T1000 (cell line): ENCODE measurements around the gene KDSR.
"Not testable (repeated sequence)": the region's sequence is repeated elsewhere in the genome, so short reads cannot be mapped to it uniquely, and the experiment has no call there.

Experiments used
- DNase-seq: peaks from one replicate; lab custom pipeline; 2025; ENCODE audit warnings: mixed read lengths; lab: John Stamatoyannopoulos, UW

KDSR gene

DNA sequence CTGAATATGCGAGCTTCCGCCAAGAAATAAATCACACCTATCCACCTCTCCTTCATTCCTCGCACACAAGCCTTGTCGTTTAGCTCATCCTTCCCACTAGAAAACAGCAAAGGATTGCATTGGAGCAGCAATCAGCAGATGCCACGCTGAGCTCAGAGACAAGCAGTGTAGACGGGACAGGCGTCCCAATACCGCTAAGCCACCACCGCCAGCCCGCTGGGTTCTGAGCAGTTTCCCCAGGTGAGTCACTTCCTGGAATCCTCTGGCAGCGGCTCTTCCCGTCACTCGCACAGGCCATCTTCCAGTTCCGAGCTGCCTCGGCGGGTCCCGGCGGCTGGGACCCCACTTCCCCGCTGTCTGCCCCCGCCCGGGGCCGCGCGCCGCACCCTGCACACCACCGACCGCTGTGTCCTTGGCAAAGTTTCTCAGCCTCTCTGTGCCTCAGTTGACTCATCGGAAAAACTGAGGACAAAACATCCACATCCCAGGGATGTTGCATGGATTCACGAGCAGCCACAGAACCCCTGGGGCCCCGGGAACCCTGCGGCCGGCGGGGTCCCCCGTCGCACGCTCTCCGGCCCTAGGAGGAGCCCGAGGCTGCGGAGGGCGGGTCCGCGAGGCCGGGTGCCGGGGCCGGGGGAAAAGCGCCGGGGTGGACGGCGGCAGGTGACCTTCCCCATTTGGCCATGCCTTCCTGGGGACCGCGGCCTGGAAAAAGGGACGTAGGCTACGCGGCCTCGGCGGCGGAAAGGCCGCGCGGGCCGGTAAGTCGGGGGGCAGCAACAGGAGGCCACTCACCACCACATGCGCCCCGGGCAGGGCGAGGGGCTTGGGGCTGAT is 573 bp downstream of the KDSR start:
- DNase-seq, result peak; percentile 11

DNA sequence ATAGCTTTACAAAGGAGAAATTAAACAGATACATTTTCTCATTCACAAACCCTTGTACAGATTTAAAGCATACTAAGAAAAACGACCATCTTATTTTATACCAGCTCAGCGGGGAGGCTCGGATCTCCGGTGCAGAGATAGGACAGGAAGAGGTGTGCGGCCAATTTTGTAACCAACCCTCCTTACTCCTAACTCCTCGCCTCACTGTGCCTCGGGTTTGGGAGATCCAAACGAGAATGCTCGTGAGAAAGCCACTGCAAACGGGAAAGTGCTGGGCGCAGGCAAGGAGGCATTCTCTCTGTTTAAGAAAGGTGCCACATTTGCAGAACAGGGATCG is 1.2 kb downstream of the KDSR start:
- no peak for DNase-seq

DNA sequence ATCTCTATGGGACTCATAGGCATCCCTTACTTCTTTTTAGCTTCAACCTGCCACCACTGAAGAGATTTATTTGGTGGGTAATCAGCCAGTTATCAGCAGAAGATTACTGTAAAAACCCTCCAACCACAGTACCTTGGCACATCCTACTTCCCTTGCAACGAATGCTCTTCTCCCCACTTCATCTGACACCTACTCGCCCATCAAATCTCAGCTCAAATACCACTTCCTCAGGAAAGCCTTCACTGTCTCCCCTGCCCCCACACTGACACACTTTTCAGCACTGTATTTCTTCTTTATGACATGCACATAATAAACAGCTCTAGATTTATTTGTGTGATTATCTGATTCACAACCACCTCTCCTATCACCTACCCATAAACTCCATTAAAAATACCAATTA is 3.1 kb downstream of the KDSR start:
- DNase-seq, result no peak

DNA sequence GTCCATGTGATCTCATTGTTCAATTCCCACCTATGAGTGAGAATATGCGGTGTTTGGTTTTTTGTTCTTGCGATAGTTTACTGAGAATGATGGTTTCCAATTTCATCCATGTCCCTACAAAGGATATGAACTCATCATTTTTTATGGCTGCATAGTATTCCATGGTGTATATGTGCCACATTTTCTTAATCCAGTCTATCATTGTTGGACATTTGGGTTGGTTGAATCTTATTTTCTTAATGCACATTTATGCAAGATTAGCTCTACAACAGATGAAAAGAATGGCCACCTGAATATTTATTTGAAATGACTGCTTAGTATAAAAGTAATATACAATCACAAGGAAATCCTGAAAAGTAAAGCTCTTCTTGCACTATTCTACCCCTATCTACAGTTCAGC is 3.6 kb downstream of the KDSR start:
- not testable (repeated sequence) for DNase-seq

DNA sequence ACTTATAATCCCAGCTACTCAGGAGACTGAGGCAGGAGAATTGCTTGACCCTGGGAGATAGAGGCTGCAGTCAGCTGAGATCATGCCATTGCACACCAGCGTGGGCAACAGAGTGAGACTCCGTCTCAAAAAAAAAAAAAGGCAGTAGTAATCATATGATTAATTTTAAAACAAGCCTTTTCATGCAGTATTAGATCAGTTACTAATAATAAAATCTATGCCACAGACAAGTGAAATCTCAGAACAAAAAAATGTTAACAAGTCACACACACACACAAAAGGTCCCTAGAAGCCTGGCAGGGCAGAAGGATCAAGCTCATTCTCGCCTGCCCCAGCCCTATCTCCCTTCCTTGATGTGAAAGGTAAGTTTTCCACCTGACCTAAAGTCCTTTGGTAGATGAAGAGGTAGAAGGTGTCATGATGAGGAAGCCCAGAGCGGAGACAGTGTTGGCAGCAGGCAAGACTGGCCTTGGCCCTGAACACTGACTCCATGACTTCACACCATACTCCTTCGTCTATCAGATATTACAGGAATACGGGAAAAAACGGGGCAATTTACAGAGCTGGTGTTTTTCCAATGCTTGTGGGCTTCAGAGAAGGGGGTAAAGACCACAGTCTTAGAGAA is 10.6 kb downstream of the KDSR start:
- no peak for DNase-seq

DNA sequence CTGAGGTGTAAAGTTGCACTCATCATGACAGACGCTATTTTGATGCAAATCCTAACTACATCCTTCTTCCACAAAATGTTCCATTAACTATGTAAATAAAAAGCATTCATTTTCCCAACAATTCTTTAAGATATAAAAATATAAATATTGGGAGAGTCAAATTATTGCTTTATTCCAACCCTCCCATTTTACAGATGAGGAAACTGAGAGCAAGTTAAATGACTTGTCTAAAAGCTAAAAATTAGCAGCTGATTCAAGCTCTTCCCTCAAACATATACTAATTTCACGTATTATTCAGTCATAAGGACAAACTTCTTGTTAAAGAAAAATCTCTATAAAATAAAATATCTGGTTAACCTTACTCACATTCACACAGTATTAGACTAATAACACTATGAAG is 16.8 kb downstream of the KDSR start:
- DNase-seq, result no peak

DNA sequence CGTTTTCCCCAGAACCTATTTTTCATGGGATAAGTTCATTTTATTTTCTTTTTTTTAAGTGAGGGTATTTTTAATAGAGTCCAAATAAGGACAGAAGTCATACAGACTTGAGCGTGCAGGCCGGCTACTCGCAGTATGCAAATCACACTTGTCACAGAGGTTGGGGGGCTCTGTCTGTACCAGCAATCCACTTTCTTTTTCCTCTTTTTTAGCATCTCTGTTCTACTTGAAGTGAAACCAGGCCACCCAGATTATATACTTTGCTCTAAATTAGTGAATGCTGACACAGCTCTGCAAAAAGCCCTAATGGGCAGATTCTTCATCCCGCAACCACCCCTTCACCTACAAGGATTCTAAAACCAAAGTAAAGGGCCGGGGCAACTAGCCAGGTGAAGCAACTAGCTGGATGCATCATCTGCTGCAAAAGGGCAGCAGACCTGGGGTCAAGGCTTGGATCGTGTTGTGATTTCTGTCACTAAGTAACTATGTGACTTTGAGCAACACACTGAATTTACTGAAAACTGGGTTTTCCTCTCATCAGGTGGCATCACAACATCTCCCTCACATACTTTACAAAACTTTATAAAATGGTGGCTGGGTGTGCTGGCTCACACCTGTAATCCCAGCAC is 18.4 kb downstream of the KDSR start:
- DNase-seq, result no peak

DNA sequence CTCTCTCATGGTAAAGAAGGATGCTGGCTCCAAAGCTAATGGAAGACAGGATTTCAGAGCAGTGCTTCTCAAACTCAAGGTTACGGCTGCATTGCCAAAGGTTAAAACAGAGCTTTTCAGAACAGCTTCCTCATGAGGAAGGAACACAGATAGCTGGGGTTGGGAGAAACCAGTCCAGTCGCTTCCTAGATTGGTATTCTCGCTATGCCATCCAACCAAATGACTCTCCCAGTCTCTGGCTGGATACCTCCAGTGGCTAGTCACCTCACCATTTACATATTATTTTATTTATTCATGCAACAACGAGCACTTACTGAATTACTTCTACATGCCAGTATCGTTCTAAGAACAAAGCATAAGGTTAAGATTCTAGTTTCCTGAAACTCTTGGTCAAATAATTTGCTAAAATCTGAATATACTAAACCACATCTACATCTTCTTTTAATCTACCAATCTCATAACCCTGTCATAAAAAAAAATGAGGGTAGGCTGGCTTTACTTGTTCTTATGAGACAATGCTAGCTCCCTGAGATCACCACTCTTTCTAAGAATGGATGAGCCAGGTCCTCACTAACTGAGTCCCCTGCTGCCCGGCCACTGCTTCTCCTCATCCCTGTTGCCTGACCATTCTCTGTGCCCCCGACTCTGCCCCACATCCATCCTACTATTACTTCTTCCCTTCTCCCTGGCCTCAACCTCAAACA is 20.4 kb downstream of the KDSR start:
- no peak for DNase-seq

DNA sequence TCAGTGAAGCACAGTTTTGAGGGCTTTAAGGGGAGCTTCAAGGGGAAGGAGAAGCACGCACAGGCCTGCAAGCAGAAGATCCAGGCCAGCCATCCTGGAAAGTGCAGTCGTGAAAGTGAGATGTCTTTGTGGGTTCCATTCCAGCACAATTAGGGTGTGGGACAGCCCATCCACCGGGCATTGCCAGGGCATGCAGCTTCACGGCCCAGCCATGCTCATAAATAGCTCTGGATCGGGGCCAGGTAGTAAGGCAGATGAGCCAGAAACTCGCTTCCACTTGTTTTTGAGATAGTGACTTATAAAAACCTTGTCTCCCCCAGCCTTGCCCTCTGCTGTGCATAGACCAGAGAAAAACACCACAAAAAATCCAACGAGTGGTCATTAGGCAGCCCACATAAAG is 21.0 kb downstream of the KDSR start:
- no peak for DNase-seq

DNA sequence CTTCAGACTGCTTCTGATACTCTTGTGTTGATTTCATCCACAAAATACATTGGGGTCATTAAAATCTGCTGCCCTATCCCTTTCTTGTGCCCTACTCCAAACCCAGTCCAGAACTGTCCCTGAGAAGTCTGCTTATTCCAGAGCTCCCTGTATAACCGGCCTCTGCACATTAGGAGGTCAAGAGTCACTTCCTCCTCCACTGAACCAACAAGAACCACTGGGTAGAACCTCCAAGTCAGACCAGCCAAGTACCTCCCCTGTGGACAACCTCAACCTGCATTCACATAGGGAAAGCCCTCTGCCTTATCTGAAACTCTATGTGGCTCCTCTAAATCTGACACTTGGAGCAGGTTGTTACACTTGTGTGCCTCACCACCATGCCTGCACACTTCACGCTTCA is 22.1 kb downstream of the KDSR start:
- no peak for DNase-seq

DNA sequence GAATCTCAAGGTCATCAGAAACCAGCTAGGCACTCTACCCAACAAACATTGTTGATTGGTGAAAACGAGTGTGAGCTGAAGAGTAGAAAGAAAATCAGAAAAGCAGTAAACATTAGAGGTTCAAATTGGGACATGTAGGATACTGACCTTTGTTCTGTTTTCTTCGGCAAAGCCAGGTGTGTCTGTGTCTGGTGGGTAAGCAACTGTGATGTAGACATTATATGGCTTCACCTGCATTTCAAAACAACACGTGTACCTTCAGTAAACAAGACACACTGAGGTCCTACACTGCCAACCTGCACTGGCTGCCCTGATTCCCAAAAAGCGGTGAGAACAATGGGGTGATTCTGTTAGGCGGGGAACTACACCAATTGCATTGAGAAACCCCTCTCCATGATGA is 22.7 kb downstream of the KDSR start:
- no peak for DNase-seq

DNA sequence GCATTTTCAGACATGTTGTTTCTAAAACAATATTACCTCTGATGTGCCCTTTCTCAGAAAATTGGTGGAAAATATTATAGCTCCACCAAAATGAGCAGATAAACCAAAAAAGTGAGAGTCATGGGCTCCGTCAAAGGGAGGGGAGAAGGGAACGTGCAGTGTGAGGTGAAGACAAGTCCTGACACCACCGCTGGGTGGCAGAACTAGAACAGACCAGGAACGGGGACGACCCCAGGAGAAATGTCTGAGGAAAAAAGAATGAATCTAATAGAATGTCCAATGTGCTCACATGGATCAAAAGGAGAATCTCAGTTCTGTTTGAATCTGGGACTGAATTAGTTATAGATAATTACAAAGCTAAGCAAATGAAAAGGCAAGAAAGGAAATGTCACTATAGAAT is 24.8 kb downstream of the KDSR start:
- no peak for DNase-seq

DNA sequence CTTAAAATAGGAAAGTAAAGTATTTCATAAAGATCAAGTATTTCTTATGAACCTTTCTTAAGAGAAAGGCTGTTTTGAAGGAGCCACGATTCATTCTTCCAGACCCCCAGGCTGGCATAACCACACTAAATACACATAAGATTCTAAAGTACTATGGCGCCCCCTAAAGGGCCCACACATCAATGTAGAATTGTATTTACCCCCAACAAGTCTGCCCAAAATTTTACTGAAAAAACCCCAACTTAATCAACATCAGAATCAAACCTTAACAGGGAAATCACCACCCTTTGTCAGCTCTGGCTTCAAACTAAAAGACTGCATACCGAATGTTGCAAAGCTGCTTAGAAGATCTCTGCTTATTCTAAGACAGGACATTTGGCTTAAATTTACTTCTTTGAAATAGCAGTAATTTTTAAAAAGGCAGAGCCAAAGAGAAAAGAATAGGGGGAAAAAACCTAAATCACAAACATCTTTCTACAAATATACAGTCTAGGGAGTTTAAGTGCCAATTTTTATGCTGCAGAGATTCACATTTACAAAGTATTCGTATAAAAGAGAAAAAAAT is 27.0 kb downstream of the KDSR start:
- no peak for DNase-seq

DNA sequence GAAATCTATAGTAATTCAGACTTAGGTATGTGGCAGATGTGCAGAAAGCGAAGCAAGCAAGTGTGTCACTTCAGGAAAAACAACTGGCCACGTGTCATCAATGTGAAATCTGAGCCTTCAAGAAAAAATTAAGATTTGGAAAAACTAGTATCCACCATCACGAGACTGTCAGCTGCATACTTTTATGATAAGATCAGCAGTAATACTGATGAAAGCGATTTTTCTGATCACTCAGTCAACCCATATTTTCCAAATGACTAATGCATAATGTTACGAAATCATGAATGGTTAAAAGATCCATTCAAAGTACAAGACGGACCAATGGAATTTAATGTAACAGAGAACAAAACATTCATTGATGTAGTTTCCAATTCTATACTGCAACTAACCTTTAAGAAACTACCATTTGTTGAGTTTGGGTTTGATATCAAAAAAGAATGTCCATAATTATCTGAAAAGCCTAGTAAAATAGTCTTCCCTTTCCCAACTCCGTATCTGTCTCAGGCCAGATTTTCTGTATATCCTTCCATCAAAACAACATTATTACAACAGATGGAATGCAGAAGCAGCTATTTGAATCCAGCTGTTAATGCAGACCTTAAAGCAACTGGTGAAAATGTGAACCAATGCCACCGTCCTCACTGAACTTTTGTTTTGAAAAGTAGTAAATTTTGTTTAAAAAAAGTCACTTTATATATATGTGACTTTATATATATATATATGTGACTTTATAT is 30.5 kb downstream of the KDSR start:
- no peak for DNase-seq

DNA sequence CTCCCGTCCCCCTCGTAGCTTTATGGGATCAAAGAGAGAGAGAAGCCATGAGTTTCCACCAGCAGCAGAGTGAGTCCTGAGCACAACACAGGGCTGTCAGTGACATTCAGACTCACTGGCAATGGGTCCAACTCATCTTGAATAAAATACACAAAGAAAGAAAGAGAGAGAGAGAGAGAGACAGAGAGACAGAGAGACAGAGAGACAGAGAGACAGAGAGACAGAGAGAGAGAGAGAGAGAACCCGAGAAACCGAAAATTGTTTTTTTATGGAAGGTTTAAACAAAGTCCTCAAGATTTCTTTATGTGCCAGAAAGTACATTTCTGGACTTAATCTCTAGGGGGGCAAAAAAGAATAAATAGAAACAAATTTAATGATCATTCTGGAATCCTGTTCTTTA is 35.9 kb downstream of the KDSR start:
- DNase-seq, result no peak

DNA sequence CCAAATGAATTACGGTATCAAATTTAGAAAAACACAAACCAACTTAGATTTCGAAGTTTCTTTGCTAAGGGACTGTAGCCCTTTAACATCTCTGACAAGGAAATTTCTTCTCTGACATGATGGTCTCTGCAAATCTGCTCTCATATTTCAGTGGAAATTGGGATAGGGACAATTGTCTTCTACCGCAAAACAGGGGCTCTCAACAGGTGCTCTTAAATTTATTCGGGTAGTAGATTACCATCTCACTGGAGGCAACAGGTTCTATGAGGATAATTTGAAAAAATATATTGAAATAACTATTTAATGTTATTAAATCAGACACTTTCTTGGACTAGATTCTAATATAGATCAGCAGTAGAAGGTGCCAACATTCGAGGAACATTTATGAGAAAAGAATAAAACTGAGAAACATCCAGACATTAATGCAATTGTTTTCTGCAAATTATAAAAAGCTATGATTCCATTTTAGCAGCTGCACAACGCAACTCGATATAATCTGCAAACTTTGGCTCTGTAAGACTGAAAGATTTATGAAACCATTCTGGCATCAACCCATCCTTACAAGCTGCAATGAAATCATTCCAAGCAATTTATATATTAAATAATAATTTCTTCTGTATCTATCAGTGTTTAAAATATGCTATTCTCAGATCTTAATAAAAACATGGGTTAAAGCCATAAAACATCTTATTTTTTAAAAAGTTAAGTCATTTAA is 37.4 kb downstream of the KDSR start:
- DNase-seq, result no peak

DNA sequence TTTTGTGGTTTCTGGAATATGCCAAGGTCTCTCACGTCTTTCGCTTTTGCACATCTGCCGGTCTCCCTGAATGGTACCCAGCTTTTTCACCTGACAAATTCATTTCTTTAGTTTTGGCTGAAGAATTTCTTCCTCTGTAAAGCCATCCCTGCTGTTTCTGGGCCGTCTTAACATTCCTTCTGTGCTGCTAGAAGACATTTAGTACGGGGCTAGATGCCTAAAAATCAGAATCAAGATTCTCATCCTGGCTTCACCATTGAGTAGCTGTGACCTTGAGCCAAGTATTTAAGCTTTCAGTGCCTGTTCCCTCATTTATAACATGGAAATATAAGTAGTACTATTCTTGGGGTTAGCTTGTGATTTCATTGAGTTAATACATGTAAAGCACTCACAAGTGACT is 41.0 kb downstream of the KDSR start:
- DNase-seq, result no peak

DNA sequence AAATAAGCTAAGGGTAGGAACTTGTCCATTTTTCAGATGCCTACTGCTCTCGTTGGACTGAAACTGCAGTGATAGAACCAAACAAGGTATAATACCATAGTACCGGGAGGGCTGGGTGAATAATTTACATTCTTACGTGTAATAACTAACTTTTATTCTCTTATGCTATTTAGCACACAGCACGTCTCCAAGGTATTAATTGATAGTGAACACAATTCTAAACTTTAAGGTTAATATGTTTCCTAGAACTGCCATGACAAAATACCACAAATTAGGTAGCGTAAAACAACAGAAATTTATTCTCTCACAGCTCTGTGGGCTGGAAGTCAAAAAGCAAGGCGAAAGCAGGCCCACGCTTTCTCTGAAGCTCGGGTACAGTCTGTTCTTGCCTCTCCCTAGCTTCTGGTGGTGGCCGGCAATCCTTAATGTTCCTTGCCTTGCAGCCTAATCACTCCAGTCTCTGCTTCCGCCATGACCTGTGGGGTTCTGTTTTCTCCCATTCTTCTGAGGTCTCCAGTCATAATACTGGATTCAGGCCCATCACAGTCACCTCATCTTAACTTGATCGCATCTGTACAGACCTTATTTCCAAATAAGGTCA is 41.8 kb downstream of the KDSR start:
- DNase-seq, result no peak

DNA sequence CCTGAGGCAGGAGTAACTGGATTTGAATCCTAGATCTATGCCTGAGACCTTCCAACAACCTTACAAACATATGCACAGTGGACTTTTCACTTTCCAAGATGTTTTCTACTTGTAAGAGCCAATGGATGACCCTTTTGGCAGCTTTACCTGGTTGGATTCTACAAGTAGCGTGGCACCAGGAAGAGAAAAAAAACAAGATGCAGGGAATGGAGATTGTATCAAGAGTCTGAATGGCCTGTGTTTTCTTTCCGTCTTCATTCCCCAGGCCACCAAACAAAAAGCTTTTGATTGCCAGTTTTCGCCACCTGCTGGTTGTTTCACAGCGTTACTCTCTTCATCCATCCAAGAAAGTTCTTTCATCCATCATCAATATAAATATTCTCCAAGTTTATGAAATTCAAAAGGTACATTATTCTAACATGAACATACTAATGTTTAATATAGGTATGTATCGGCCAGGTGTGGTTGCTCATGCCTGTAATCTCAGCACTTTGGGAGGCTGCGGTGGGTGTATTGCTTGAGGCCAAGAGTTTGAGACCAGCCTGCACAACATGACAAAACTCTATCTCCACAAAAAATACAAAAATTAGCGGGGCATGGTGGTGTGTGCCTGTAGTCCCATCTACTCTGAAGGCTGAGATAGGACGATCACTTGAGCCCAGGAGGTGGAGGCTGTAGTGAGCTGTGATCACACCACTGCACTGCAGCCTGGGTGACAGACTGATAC is 43.9 kb downstream of the KDSR start:
- DNase-seq, result no peak

DNA sequence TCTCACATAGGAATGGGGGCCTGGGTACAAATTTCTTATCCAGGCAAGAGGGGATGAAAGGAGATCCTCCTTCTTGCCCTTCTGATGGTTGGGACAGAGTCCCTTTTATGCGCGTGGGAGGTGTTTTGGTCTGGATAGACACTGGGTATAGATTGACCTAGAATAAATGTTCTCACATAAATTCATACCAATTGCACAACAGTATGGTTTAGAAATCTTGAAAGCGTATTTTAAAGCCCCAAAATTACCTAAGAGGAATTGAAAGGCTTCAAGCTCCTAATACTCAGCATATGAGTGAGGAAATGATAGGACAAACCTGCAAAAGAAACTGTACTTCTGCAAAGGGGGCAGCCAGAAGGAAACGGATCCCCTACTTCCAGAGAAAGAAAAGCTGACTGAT is 44.8 kb downstream of the KDSR start:
- no peak for DNase-seq
